ENCODE data around the gene CCDC148.
"Not testable (repeated sequence)": the region's sequence is repeated elsewhere in the genome, so short reads cannot be mapped to it uniquely, and the experiment has no call there.

CCDC148 gene

DNA sequence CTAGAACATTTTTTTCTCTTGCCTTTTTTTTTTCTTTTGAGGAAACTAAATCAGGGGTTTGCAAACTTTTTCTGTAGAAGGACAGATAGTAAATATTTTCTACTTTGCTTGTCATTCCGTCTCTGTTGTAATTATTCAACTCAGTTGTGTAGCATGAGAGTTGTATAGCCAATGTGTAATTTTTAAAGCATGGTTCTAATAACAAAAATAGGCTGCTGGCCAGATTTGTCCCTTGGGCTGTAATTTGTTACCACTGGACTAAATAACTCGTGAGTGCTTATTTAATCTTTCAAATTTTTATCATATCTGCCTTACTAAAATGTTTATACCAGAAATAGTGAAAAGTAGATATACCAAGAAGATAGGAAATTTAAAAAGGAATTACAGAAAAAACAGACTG lies 43.0 kb downstream of the CCDC148 start:
- DNase-seq: no peak

DNA sequence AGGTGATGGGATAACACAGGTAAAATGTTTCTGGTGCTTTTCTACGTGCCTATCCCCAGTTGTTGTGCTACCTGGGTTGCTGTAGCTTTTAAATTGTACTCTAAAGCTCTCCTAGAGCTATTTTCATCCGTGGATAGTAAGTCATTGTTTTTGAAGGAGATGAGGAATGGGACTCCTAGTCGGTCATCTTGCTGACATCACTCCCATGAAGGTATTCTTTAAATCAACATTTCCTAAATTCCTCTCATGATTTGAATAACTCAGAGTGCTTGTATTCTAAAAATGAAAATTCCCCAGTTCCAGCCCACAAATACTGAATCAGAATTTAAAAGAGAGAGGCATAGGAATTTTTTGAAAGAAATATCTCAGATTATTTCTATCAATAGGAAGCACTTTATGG lies 44.3 kb downstream of the CCDC148 start:
- DNase-seq: no peak

DNA sequence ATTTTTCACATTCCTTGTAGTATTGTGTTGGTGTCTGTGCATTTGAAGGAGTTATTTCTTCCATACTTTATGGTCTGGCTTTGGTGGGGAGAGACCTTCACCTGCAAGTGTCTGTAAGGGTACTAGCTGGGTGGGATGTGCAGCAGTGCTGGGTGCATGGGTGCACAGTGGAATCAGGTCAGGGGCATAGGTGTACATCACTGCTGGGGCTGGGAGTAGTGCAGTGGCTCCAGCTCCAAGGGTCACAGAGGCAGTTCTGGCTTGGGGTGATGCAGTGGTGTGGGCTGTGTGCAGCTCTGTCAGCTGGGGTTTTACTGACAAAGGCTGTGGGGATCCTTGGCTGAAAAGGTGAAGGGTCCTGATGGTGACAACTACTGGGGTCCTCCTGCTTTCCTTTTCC lies 44.8 kb downstream of the CCDC148 start:
- no peak for DNase-seq

DNA sequence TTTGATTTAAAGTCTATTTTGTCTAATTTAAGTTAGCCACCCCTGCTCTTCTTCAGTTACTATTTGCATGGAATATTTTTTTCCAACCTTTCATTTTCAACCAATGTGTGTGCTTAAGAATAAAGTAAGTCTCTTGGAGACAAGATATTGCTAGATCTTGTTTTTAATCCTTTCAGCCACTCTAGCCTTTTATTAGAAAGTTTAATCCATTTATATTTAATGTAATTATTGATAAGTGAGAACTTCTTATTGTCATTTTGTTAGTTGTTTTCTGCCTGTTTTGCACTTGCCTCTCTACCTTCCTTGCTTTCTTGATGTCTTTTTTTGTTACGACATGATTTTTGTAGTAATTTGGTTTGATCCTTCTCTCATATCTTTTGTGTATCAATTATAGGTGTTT lies 46.4 kb downstream of the CCDC148 start:
- DNase-seq: no peak

DNA sequence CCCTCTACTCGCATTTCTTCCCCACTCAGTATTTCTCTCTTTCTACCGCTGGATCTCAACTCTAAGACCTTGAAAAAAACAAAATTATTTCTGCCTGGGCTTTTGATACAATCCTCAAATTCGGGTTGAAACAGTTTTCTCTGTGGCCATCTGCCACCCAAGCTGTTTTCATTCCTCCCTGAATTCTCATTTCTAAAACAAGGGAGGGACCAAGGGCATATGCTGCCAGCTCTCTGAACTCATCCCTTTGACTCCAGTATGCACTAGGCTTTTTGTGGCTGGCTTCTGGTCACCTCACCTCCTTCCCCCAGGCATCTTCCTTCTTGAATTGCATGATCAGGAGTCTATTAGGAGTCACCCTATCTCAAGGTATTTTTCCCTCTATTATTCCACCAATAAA lies 49.5 kb downstream of the CCDC148 start:
- no peak for DNase-seq

DNA sequence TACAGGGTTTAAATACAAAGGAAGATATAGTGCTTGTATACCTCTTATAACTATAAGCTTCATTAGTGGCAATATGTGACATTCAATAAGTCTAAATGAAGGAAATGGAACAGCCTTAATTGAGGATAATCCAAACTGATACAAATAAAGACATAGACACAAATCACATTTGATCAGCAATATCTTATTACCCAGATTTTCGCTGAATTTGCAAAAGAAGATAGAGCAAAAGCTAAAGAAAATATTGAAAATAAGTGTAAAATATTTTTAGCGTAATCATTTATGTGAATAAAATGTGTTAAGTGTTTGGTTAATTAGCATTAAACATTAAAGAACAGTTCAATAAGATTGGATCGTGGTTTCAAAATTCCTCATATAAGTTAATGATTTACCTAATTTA lies 51.2 kb downstream of the CCDC148 start:
- DNase-seq: no peak

DNA sequence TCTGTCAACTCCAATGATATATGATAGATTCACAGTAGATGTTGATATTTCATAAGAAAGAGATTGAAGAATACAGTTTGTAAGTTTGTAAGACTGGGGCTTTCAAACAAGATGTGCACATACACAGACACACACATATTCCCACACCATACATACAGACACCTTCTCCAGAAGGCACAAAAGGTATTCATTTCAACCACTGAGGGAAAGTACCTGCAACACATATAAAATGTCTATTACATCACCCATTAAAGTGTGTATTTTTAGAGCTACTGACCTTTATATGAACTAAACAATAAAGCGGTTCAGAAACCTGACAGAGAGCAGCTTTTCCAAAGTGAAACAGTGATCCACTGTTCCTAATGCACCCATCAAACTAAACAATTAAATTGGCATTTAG lies 53.3 kb downstream of the CCDC148 start:
- no peak for DNase-seq

DNA sequence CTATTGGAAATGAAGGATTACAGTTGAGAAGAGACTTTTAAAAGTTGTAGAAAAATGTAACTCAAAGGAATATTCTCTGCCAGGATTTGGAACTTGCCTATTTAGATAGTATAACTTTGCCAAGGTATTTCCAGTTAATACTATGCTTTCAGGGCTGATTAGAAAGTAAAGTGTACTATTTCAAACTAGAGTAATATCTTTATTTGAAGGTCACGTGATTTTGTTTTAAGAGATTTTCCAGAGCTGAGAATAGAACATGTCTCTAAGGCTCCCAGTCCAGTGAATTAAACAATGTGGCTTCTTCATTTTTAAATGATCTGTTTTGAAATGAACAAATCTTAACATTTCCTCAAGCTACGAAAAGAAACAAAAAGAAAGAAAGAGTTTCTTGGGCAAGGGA lies 53.9 kb downstream of the CCDC148 start:
- no peak for DNase-seq

DNA sequence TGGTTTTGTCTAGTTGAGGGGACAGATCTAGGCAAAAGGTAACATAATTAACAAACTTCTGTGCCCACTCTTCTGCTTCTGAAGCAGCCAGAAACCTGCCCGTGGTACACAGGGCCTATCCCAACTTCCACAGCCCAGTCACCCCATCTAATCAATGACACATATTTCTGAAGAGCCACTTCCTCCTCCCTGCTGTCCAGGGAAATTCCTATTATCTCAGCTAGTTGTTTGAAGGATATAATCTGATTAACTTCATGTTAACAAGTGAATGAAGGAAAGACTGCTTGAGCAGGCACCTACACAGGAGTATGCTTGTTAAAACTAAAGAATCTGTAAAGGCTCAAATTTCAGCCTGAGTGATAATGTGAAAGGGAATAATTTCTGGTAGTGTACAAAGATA lies 61.4 kb downstream of the CCDC148 start:
- DNase-seq: no peak

DNA sequence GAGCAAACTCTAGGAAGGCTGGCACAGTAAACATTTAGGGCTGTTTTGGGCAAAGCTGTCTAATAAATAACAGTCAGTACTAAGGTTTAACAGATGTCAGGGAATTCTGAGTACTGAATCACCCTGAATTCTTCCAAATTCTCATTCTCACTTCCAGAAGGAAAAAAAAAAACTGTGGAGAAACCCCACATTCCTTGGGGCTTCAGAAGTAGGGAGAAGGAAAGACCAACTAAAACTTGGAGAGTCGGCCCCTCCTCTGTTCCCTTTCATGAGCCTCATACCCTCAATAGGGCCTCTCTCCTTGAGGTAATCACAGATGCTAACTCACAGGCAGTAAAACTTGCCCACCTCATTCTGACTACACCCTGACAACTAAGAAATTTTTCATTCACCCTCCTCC lies 62.1 kb downstream of the CCDC148 start:
- DNase-seq: no peak

DNA sequence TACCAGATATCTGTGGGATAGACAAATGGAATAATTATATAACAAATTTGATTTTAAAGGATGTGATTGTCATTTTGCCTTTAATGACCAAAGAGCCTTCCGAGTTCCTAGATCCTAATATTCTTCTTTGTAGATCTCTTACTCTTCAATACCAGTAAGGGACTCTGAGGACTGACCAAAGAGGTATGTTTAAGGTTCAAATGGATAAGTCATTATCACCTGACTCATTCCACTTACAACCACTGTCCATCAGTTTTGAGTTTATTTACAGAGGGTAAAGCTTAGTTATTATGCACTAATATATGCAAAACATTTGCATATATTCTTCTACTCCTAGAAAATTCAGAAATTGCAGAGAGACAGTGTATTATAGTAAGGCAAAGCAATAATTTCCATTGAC lies 62.7 kb downstream of the CCDC148 start:
- DNase-seq: no peak

DNA sequence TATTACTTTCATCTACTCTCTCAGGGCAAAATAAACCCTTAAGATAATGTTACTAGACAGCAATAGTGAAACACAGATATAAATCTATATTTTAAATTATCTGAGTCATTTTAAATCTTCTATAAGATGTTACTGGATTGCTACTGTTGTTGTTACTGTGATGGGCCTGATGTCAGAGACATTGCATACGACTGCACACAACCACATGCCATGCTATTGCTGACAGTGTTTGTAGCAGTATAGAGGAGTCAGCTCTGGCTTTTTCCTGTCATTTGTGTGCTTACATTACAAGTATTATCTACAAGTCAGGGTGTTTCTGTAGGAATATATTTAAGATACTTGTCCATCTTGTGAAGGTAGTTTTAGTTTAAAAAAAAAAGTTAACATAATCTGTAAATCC lies 63.9 kb downstream of the CCDC148 start:
- no peak for DNase-seq

DNA sequence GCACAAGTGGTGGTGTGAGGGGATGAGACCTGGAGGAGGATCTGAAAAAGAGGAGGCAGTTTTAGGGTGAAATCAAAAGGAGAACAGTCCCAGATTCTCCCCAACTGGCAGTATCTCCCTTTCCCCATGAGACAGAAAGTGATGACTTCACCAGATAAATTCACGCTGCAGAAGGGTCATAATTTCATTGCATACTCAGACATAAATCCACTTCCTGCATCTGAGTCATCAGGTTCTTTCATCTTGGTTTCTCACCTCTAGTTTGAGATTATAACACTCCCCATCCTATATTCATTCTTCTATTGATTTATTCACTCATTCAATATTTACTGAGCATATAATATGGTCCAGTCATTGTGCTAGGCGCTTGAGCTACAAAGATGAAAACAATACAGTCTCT lies 64.7 kb downstream of the CCDC148 start:
- no peak for DNase-seq

DNA sequence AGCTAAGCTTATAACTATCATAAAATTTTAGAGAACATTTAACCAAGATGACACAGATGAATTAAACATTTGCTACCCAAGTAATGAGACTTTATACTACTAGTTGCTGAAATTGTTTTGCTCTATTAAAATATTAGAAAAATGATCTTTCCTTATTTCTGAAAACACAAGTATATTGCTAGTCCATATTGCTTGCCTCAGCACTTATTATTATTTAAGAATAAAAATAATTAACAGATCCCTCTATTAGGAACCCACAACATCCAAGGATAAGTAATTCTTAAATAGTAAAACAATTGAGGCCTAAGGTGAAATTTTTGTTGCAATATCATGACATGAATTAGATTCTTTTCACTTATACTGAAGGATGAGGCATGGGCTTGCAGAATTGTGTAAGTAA lies 65.2 kb downstream of the CCDC148 start:
- no peak for DNase-seq

DNA sequence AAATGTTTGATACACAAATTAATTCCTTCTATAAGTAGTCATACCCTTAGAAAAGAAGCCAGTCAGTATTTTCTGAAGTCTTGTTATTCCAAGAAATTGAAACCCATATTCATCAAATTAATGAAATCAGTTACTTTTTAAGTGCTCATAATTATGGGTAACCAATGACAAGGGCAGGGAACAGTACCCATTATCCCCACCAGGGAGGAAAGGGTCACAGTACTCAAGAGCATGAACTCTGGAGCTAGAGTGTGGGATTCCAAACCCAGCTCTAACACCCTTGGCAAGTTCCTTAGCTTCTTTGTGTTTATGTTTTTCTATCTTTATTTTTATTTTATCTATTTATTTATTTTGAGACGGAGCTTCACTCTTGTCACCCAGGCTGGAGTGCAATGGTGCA lies 68.4 kb downstream of the CCDC148 start:
- no peak for DNase-seq

DNA sequence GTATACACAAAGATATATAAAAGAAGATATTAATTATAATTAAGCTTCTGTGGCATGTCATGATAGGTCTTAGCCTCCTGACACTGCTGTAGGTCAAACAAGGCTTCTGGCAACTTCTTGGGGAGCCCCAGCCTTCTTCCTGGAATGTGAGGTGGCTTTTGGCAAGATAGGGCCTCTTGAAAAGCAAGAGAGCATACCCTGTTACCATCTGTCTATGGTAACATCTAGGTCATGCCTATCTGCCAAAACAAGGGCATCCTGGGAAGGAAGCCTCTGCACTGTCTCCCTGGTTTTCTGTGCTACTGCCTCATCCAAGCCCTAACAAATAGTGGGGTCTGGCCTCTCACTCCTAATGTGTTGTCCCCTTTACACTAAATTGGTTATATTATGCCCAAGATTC lies 70.9 kb downstream of the CCDC148 start:
- no peak for DNase-seq

DNA sequence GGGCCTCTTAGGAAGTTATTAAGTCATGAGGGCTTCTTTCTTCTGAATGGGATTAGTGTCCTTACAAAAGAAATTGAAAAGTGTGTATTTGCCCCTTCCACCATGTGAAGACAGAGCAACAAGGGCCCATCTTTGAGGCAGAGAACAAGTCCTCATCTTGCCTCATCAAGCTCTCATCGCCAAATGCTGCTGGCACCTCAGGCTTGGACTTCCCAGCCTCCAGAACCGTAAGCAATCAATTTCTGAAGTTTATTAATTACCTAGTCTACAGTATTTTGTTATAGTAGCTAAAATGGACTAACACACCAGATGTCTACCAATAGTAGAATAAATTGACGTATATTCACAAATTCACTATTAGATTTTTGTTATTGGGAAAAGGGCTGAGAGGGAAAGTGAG lies 74.6 kb downstream of the CCDC148 start:
- DNase-seq: no peak

DNA sequence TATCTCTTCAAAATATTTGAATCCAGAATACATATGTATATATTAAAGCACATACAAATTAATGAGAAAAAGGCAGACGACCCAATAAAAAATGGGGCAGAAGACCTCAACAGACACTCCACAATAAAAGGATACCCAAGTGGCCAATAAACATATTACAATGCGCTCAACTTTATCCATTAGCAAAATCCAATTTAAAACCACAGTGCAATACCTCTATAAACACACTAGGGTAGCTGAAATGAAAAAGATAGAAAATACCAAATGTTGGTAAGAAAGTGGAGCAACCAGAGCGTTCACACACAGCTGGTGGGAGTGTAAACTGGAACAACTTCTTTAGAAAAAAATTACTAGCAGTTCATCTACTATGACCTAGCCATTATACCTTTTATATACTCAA lies 75.3 kb downstream of the CCDC148 start:
- DNase-seq: no peak

DNA sequence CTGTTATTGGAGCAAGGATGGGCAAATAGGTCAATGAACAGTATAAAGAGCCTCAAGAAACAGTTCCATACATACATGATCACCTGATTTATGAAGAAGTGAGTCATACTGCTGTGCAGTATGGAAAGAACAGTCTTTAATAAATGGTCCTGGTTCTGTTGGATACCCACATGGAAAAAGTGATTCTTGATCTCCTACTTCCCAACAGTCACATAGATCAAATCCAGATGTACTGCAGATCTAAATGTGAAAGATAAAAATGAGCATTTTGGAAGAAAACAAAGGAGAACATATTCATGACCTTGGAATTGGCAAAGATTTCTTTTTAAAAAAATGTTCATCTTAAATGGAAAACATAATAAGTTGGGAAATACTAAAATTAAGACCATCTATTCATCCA lies 75.8 kb downstream of the CCDC148 start:
- DNase-seq: no peak

DNA sequence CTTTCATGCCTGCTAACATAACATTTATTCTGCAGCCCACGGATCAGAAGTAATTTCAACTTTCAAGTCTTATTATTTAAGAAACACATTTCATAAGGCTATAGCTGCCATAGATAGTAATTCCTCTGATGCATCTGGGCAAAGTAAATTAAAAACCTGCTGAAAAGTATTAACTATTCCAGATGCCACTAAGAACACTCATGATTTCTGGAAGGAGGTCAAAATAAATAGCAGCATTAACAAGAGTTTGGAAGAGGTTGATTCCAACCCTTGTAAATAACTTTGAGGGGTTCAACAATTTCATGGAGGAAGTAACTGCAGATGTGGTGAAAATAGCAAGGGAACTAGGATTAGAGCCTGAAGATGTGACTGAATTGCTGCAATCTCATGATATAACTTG lies 77.6 kb downstream of the CCDC148 start:
- no peak for DNase-seq

DNA sequence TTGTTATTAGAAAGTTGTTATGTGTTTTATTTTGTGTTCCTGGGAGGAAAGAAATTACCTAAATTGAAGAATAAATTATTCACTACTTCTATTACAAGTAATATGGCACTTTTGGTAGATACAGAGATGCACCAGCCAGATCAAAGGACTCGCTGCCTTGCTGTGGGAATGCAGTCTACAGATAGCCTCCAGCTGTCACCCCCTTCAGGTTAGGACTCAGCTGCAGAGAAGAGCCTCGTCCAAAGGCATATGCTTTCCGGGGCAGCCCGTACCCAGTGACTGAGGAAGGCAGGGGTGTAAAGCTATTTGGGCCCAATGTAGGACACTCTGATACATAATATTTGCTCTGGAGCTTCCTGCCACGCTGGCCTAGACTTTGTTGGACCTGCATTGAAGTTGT lies 90.2 kb downstream of the CCDC148 start:
- no peak for DNase-seq

DNA sequence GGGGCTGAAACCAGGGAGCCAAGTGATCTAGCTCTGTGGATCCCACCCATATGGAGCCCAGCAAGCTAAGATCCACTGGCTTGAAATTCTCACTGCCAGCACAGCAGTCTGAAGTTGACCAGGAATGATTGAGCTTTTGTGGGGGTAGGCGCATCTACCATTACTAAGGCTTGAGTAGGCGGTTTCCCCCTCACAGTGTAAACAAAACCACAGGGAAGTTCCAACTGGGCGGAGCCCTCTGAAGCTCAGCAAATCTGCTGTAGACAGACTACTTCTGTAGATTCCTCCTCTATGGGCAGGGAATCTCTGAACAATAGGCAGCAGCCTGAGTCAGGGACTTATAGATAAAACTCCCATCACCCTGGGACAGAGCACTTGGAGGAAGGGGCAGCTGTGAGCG lies 96.7 kb downstream of the CCDC148 start:
- no peak for DNase-seq

DNA sequence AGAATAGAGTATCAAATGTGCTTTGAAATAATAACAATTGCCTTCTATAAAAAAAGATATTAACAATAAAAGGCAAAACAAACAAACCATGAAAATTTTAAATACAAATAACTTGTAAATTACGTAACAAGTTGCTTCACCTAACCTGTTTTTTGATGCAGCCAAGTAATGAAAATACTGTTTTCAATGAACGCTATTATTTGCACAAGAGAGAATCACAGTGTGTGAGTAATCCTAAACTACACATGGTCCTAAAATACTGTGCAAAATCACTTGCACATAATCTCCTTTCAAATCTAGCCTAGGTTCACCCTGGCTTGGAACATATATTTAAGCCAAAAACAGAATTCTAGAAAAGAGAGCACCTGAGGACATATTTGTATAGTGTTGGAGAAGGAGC lies 98.9 kb downstream of the CCDC148 start:
- DNase-seq: no peak

DNA sequence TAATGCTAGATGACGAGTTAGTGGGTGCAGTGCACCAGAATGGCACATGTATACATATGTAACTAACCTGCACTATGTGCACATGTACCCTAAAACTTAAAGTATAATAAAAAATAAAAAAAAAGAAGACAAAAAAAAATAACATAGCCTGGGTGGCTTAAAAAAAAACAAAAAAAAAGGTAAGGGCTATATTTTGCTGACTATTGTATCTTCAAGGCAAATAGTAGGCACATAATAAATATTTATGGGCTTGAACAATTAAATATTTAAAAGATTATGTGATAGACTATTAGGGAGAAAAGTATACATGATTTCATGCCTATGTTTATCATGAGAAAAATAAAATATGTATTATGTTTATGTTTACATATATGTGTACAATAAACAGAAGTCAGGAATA lies 99.4 kb downstream of the CCDC148 start:
- no peak for DNase-seq

DNA sequence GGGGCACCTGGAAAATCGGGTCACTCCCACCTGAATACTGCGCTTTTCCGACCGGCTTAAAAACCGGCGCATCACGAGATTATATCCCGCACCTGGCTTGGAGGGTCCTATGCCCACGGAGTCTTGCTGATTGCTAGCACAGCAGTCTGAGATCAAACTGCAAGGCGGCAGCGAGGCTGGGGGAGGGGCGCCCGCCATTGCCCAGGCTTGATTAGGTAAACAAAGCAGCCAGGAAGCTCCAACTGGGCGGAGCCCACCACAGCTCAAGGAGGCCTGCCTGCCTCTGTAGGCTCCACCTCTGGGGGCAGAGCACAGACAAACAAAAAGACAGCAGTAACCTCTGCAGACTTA lies 105.1 kb downstream of the CCDC148 start:
- not testable (repeated sequence) for DNase-seq

DNA sequence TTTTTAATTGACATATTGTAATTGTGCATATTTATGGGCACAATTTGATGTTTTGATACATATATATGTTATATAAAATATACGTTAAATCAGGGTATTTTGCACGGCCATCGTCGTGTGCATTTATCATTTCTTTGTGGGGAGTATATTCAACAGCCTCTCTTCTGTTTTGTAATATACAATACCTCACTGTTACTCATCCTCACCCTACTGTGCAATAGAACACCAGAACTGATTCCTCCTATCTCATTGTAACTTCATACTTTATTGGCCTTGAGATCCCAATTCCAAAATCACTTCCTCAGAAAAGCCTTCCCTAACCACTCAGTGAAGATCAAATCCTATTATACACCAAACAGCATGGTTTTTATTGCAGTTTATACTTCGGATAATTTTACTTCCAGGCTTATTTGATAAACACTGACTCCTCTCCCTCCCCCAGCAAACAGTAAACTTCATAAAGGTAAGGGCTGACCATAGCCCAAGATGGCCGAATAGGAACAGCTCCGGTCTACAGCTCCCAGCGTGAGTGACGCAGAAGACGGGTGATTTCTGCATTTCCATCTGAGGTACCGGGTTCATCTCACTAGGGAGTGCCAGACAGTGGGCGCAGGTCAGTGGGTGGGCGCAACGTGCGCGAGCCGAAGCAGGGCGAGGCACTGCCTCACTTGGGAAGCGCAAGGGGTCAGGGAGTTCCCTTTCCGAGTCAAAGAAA lies 105.6 kb downstream of the CCDC148 start:
- DNase-seq: not testable (repeated sequence)

All from CD4-positive, alpha-beta T cell treated with Interleukin-6 for 4 hours (primary cell).